Measurements from ENCODE around the gene GSN.
"Not testable (repeated sequence)": the region's sequence is repeated elsewhere in the genome, so short reads cannot be mapped to it uniquely, and the experiment has no call there.

GSN gene

DNA sequence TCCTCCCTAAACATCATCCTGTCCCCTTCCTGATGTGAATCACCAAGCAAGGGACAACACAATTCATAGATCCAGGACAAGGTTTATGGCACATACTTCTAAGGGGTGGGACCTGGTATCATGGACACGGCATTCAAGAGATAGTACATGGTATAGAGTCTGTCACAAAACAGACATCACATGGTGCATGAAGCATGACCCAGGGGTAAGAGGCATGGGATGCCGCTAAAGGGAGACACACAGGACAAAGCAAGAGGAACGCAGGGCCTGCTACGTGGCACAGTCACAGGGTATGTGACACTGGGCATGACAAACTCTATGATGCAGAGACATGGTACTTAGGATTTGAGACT is 20.7 kb downstream of the GSN start:
- no peak for DNase-seq (ENCODE audit: low read depth)

DNA sequence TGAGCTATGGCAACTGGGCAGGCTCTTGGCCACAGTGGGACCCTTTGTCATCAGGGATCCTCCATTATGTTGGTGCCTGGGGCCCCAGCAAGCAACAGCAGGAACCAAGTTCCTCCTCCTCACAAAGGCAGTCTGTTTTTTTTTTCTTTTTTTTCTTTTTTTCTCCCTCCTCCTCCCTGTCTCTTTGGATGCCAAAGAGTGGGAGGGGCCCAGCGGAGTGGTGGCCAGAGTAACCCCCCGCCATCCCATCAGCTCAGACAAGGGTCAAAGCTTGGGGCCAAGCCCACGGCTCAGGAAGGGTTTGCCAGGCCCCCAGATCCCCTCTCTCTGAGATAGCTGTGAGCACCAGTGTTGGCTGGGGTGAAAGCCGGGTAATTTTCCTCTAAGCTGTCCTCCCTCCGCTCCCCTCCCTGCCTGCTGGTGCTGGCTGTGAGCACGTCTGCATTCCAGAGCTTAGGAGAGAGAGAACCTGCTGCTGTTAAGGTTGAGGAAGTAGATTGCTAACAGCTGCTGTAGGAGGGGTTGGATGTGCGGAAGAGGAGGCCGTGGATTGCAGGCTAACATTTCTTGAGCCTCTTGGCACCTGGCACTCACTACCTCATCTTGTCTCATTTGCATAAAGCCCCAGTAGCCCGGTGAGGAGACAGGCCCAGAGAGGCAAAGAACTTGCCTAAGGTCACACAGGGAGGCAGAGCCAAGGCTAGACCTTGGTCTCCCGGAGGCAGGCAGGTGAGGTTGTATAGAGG is 21.2 kb downstream of the GSN start:
- DNase-seq (ENCODE audit: low read depth) = no peak

DNA sequence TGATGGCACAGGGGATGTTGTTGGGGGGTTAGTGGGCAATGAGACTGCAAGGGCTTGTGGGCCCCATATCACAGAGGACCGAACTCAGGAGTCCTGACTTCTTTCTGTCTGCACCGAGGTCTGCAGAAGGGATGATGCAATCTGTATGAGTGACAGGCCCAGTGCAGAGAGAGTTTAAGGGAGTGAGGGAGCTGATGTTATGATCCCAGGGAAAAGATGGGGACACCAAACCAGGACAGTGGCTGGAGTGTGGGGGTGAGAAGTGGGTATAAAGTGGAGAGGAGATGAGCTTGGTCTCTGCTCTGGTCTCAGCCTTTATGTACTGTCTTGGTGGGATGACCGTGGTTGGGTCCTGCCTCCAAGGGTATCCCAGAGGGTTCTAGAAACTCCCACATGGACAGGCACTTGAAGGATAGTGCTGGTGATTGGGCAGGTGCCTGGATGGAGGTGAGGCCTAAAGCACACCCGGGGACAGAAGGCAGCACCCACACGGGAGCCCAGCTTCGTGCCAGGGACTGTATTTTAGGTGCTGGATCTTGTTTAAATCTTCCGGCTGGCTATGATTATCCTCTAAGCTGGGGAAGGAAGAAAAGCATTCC is 21.9 kb downstream of the GSN start:
- DNase-seq (ENCODE audit: low read depth) = no peak

DNA sequence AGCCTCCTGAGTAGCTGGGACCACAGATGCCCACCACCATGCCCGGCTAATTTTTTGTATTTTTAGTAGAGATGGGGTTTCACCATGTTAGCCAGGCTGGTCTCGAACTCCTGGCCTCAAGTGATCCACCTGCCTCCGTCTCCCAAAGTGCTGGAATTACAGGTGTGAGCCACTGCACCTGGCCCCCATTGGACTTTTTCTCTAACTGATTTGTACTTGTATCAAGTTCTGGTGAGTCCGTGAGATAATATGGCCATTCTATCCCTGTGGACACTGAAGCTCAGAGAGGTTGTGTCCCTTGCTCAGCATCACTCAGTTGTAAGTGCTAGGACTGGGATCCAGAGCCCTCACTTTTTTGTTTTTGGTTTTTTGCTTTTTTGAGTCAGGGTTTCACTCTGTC is 23.6 kb downstream of the GSN start:
- not testable (repeated sequence) for DNase-seq (ENCODE audit: low read depth)

DNA sequence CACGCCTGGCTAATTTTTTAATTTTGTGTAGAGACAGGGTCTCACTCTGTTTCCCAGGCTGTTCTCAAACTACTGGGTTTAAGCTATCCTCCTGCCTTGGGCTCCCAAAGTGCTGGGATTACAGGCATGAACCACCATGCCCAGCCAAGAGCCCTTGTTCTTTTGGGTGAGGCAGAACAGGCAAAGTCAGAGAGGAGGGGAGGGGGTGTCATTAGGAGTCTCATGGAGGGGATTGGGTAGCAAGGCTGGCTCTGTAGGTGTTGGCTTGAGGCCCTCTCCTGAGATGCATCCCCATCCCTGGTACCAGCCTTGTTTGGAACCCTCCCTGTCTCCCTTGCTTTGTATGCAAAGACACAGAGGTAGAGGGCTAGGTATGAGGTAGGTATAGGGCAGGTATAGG is 24.1 kb downstream of the GSN start:
- DNase-seq (ENCODE audit: low read depth) = no peak

DNA sequence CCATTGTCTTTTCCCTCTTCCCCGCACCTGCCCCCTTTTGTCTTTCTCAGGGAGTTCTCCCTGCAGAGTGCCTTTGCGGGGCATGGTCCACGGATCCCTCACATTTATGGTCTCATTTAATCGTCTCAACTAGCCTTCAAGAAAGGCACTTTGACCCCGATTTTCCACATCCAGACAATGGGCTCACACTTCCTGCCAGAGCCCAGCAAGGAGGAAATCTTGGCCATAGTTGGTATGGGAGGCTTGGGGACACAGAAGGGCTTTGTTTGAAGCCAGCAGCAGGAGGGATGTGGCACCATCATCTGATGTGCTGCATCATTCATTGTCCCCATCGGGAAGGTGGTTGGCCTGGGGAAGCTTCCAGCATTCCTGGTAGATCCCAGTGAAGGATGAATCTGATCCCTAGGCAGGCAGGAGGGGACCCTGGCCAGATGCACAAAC is 24.9 kb downstream of the GSN start:
- no peak for DNase-seq (ENCODE audit: low read depth)

DNA sequence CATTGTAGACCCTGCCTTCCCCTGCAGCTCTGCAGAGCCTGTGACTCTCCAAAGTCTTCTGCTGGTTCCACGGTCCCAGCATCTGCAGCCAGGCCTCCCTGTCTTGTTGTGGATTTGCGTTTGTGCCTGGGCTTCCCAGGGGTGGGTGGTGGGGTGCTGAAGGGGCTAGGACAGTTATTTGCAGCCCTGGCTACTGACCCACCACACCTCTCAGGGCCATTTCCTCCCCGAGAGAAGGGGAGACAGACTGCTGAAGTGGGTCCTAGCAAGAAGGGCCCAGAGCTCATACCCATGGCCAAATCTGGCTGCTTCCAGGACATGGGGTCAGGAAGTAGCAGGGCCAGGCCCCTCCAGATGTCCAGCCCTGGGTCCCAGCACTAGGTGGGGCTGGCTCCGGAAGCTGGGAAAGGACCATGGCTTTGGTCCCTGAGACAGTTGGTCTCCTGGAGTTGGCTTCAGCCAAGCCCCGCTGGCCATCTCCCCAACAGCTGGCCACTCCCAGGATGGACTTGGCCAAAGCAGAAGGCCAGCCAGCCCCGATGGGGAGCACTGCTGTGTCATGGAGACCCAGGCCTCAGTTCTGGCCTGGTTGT is 26.3 kb downstream of the GSN start:
- DNase-seq (ENCODE audit: low read depth) = no peak

DNA sequence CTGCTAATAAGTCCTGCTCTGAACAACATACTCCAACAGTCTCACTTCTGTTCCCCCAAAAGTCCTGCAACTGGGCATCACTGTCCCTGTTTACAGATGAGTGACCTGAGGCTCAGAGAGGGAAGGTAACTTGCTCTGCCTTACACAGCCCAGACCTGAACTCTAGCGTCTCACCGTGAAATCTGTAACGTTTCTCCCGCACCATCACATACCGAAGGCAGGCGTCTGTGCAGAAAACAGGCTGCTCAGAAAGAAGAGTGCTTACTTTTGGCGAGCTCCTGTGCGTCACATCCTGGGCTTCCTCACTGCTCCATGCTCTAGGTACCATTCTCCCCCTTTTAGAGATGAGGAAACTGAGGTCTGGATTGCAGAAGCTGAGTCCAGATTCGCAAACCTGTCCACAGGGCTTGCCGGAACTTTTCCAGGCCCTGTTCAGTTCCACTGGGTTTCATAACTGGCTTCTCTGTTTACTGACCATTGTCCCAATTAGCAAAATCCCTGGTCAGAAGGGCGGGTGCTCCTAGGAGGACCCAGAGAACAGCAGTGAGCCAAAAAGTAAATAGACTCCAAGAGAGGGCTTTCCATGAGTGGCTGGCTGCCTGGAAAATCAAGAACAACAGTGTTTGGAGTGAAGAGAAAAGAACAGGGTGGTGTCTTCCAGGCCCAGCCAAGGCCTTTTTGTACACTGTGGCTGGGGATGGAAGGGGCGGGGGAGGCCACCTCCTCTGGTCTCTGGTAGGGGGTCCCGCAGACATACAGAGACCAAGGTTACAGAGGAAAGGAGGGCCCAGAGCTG is 27.1 kb downstream of the GSN start:
- DNase-seq (ENCODE audit: low read depth) = no peak

DNA sequence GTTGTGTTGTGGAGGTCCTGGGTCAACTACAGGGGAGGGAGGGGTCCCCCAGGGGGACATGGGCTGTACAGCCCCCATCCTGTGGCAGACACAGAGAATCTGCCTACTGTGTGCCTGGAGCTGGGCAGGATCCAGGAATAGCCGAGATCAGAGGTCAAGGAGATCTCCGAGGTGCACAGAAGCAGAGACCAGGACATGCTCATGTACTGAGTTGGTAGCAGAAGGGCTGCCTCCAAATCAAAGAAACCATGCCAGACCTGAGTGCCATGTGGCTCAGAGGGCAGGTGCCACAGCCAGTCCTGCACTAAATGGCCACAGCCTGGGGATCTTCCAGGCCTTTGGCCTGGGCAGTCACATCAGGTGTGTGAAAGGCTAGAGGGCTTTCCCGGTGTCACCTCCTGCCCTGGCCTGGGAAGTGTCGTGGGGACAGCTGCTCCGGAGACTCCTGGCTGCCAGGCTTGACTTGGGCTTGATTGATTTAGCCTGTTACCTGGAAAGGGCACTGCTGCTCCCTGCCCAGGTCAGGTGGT is 27.8 kb downstream of the GSN start:
- no peak for DNase-seq (ENCODE audit: low read depth)

DNA sequence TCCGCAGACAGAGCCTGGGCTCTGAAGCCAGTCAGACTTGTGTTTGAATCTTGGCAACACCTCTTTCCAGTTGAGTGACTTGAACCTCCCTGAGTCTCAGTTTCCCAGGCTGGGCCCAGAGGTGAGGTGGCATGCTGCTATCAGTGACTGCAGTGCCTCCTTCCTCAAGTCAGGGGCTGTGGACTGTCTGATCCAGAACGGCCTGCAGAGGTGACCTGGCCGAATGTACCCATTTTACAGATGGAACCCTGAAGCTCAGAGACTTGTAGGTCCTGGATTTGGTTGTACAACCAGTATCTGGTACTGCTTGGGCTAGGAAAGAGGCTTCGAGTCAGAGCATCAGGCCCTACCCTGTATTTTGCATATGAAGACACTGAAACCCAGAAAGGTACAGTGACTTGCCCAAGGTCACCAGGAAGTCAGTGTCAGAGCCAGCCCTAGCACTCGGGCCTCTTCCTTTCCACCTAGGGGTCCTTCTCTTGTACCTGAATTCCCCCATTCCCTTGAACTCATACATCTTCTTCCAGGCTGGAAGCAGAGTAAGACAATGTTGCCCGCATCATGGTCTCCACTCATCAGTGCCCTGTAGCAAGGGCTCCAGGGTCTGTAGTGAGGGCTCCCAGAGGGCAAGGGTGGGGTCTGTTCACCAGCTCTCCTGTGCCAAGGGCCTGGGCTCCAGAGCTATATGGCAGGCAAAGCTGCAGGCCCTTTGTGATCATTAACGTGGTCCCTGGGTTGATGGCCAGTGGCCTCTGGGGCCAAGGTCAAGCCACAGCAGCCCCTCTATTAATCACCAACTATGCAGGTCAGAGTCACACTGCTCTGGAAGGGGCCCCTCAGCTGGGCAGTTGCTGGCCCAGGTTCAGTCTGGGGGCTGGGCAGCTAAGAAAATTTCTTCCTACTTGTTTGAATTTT is 28.5 kb downstream of the GSN start:
- DNase-seq (ENCODE audit: low read depth) = no peak

DNA sequence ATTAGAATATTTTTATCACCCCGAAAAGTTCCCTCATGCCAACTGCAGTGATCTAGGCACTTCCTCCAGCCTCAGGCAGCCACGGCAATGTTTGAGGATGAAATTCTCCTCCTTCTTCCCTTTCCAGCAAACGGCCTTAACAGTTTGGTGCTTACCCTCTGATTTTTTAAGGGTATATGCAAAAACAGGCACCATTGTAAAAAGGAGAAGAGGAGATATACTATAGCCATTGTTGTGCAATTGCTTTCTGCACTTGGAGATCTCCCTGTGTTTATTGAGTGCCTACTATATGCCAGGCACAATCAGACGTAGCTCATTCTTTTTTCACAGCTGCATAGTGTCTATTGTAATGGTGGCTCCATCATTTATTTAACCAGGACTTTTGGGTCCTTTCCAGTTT is 29.4 kb downstream of the GSN start:
- no peak for DNase-seq (ENCODE audit: low read depth)

DNA sequence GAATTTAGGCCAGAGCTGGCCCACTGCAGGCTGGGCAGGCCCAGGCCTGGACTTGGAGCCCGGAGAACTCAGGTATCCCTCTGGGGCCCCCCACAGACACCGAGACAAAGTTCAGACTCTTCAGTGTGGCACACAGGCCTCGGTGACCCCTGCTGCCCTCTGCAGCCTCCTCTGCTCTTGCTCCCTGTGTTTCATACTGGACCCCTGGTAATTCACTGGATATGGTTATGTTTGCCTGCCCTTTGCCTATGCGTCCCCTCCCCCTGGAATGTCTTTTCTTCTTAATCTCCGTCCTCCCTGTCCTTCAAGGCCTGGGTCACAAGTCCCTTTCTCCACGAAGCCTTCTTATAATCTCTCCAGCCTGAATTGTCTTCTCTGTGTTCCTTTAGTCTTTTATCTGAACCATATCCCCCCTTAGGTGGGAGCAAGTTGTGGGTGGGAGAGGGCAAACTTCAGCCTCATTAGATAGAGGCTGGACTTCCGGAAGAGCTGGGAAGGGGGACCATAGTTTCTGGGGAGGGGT is 30.1 kb downstream of the GSN start:
- DNase-seq (ENCODE audit: low read depth) = no peak

DNA sequence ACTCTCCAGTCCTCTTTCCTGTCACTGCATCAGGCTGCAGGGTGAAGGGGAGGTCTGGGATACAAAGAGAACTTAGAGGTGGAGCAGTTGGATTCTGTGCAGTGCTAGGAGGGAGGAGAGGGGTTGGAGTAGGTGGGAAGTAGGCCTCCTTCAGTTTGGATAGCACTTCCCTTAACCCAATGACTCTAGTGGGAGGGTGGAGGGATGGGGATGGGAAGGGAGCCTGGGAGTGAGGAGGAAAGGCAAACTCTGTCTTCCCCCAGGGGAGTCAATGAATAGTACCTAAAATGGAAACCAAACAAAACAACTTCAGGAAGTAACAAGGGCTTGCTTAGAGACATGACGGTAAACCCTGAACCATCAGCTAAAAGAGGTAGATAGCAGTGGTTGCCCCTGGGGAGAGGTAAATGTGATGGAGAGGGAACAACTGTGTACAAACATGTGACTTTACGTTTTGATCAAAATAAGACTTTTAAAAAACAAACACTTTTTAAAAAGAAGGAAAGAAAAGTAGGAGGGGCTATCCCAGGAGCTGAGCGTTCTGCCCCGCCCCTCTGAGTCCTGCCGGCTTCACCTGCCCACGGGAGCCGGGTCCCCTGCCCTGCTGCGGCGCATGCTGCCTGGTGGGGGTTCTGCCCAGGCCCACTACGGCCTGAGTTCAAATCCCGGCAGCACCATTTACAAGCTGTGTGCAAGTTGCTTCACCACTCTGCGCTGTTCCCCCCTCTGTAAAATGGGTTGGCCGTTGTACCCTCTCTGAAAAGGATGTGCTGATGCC is 30.9 kb downstream of the GSN start:
- no peak for DNase-seq (ENCODE audit: low read depth)

DNA sequence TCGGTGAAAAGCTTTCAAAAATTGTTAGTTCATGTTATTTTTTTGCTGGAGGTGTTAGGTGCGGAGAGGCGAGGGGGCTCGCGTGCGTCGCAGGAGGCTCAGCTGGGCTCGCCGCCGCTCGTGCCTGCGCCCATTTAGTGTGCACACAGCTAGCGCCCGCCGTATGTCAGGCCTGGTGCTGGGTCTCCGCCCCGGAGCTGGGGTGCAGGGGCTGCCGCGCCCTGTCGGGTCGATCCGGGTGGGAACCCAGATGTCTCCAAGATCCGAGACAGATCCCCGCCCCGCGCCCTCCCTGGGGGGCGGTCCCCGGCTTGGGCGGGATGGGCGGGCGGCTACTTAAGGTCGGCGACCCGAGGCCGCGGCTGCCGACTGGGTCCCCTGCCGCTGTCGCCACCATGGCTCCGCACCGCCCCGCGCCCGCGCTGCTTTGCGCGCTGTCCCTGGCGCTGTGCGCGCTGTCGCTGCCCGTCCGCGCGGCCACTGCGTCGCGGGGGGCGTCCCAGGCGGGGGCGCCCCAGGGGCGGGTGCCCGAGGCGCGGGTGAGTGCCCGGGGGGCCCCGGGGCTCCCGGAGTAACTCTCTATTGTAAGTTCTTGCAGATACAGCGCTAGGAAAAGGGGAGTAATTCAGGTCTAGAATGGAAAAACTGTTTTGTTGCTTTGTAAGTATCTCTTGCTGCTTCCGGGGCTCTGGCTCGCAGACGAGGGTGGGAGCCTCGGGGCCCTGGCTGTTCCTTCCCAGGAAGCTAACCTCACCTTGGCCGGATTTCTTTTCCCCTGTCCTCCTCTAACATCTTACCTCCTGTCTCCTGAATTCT is 31.7 kb downstream of the GSN start:
- peak; percentile 17 for DNase-seq (ENCODE audit: low read depth)

DNA sequence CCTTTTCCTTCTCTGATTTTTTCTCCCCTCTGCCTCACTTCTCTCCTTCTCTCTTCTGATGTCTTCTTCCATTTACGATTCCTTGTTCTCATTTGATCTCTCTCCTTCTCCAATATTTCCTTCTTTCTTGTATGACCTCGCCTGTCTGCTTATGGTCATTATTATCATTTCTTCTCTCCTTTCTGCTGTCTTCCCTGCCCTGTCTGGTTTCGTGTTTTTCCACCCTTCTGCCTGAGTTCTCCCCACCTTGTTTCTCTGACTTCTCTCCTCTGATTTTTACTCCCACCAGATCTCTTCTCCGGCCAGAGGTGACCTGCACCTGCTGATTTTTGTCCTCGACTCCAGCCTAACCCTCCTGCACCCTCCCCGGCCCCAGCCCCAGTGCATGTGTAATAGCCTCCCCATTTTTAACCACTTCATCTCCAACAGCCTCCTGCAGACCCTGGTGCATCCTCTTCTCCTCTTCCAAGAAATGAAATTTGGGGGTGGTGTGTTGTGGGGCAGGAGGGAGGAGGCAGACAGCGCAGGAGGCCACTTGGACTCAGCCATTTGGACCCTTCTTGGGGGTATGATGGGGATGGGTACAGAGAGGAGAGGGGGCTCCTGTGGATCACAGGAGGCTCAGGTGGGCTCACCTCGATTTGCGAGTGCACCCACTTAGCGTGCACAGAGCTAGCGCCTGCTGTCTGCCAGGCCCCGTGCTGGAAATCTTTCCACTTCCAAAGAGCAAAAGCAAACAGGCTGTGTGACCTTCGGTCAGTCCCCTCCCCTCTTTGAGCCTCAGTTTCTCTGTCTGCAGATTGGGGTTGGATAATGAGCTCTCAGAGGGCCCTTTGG is 32.5 kb downstream of the GSN start:
- no peak for DNase-seq (ENCODE audit: low read depth)

DNA sequence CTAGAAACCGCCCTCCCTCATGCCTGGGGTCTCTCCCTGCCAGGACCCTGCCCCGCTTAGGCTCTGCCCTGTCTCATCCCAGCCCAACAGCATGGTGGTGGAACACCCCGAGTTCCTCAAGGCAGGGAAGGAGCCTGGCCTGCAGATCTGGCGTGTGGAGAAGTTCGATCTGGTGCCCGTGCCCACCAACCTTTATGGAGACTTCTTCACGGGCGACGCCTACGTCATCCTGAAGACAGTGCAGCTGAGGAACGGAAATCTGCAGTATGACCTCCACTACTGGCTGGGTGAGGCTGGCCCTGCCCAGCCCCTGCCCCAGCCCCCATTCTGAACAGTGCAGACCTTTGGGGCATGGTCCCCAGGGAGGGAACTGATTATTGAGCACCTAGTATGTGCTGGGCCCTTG is 33.9 kb downstream of the GSN start:
- no peak for DNase-seq (ENCODE audit: low read depth)

DNA sequence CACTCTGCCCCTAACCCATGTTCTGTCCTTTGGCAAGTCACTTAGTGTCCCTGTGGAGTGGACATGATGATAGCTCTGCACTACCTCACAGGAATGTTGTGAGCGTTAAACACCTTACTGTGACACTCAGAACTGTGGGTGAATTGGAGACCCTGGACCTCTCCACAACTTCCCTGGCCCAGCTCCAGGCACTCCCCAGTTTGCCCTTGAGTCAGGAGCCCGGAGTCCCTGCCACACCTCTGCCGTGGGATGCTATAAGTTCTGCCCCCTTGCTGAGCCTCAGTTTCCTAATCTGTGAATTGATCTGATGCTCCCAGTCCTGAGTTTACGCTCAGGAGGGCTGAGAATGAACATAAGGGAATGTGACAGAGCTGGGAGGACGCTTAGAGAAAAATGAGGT is 34.4 kb downstream of the GSN start:
- DNase-seq (ENCODE audit: low read depth) = no peak

DNA sequence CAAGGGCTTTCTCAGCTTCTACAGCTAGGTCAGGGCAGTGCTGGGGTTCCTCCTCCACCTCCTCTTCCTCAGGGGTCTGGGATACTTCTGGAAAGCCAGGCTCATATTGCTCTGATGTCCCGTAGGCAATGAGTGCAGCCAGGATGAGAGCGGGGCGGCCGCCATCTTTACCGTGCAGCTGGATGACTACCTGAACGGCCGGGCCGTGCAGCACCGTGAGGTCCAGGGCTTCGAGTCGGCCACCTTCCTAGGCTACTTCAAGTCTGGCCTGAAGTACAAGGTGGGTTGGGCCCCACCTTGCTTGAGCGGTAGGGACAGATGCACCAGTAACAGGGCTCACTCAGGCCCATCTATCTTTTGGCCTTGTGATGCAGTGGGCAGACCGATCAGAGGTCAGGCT is 34.8 kb downstream of the GSN start:
- DNase-seq (ENCODE audit: low read depth) = no peak
